Mesodermal cell (in vitro differentiated cells): ENCODE results near the gene IL16.

Experiments
- H3K27ac ChIP-seq: 2 replicates; pipeline ENCODE4 v1.7.0; 2013; ENCODE audit warnings: mild to moderate bottlenecking, low read depth, low read length, moderate library complexity; ENCODE audit not compliant: severe bottlenecking
- H3K36me3 ChIP-seq: 2 replicates; pipeline ENCODE4 v1.7.1; 2013; ENCODE audit warnings: mild to moderate bottlenecking, low read length, moderate library complexity; ENCODE audit not compliant: control insufficient read depth, insufficient read depth
- H3K4me1 ChIP-seq: one replicate; pipeline ENCODE4 v1.7.1; 2013; ENCODE audit warnings: mild to moderate bottlenecking, low read length; ENCODE audit not compliant: insufficient read depth, control insufficient read depth, poor library complexity, severe bottlenecking
- H3K4me3 ChIP-seq: 2 replicates; pipeline ENCODE4 v1.7.0; 2013; ENCODE audit warnings: low read length, control low read depth, mild to moderate bottlenecking; ENCODE audit not compliant: insufficient read depth, poor library complexity, severe bottlenecking; ENCODE audit errors: extremely low read depth
- H3K9me3 ChIP-seq: 2 replicates; pipeline ENCODE4 v1.7.1; 2013; ENCODE audit warnings: mild to moderate bottlenecking, low read length, moderate library complexity; ENCODE audit not compliant: control insufficient read depth
- WGBS, 2 experiments: methylation state at CpG; one replicate each; pipeline ENCODE4 v1.1.5; 2013; ENCODE audit warnings: missing lambda C conversion rate in 2 of 2; ENCODE audit not compliant: insufficient coverage in 2 of 2; 5-methylcytosine and 5-hydroxymethylcytosine counted together

IL16 gene

GRCh38 chr15:81282606-81282895, 85.9 kb downstream of the IL16 start:
- peaks cover 4% of the 10 kb centered on the region for H3K9me3 ChIP-seq
- H3K27ac ChIP-seq: no peak overlapping the region
- H3K4me1 ChIP-seq: no peaks in the 10 kb centered on the region
- H3K4me3 ChIP-seq: no peak overlapping the region
- H3K36me3 ChIP-seq: no peaks in the 10 kb centered on the region
- WGBS, 2 experiments: 95 to 96% methylated on average over 15 to 18 of the region's 18 CpGs

DNA sequence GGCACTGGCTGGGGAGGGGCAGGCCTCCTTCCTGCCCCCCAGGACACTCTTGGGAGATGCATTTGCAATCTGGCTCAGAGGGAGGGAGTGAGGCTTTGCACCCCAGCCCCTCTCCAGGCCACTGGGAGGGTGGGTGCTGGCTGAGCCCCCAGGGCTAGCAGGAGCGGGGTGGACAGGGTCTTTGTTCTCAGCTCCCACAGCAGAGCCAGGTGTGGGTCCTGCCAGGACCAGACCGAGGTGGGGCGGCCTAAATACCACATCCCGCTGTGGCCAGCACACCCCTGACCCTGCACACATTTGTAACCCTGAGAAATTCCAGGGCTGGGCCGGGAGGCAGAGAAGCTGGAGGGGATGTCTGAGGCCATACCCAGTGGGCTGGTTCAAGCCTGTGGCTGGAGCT, 86.2 kb downstream of the IL16 start:
- Histone ChIP-seq H3K27ac (no peak overlapping the region), H3K9me3 (peaks cover 4% of the 10 kb centered on the region)
- 83 to 86% methylated on average over 3 to 5 of the region's 5 CpGs for WGBS, 2 experiments

GRCh38 chr15:81284256-81285031, 87.8 kb downstream of the IL16 start:
- 95 to 97% methylated on average over 3 to 4 of the region's 5 CpGs for WGBS, 2 experiments
- no peaks in the 10 kb centered on the region for H3K4me1 ChIP-seq
- no peaks in the 10 kb centered on the region for H3K36me3 ChIP-seq
- no peak overlapping the region for H3K4me3 ChIP-seq
- no peak overlapping the region for H3K27ac ChIP-seq
- H3K9me3 ChIP-seq: no peaks in the 10 kb centered on the region

More for the DNA sequence above, 86.2 kb downstream of the IL16 start:
- Histone ChIP-seq H3K36me3 (no peaks in the 10 kb centered on the region), H3K4me3 (no peak overlapping the region), H3K4me1 (no peaks in the 10 kb centered on the region)

- H3K4me1 ChIP-seq: no peaks in the 10 kb centered on the region
- no peak overlapping the region for H3K4me3 ChIP-seq
These were observed 88.8 kb downstream of the IL16 start for GRCh38 chr15:81285461-81285860.

DNA sequence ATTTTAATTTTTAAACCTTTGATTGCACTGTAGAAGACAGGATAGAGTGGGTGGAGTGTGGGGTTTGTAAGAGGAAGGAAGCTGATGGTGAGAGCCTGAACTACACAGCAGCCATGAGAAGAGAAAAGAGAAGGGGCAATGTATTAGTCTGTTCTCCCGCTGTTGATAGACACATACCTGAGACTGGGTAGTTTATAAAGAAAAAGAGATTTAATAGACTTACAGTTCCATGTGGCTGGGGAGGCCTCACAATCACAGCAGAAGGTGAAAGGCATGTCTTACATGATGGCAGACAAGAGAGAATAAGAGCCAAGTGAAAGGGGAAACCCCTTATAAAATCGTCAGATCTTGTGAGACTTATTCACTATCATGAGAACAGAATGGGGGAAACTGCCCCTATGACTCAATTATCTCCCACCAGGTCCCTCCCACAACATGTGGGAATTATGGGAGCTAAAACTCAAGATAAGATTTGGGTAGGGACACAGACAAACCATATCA, 90.0 kb downstream of the IL16 start:
- Histone ChIP-seq H3K36me3 (no peaks in the 10 kb centered on the region), H3K4me3 (no peak overlapping the region), H3K4me1 (no peaks in the 10 kb centered on the region), H3K9me3 (no peaks in the 10 kb centered on the region), H3K27ac (no peak overlapping the region)
- WGBS, 2 experiments: 88 to 91% methylated on average over 1 of the region's 2 CpGs

More at GRCh38 chr15:81285461-81285860, 88.8 kb downstream of the IL16 start:
- Histone ChIP-seq H3K27ac (no peak overlapping the region), H3K36me3 (no peaks in the 10 kb centered on the region), H3K9me3 (no peaks in the 10 kb centered on the region)
- 89 to 90% methylated on average over 5 of the region's 6 CpGs for WGBS, 2 experiments

DNA sequence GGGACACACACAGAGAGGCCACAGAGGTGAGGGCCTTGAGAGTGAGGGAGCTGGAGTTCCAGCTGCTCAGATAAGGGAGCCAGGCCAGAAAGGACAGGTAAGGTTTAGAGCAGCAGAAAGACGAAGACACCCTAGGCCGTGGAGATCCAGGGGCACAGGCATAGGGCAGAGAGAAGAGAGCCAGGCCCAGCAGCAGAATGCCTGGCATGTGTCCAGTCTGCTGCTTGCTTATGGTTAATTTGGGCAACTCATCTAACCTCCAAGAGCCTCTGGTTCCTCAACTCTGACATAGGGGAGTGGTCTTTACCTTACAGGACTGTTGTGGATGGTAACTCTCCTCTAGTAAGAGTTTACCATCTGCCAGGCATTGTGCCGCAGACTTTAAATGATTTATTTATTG, 91.4 kb downstream of the IL16 start:
- WGBS, 2 experiments: 100% methylated on average over 2 of the region's 3 CpGs; no CpG with 5 or more reads in 1 of the 2 experiments
- Histone ChIP-seq H3K4me3 (no peak overlapping the region), H3K9me3 (no peaks in the 10 kb centered on the region), H3K4me1 (no peaks in the 10 kb centered on the region), H3K36me3 (no peaks in the 10 kb centered on the region), H3K27ac (no peak overlapping the region)

- WGBS, 2 experiments: 91 to 100% methylated on average over 2 to 6 of the region's 8 CpGs
- H3K9me3 ChIP-seq: no peaks in the 10 kb centered on the region
- no peaks in the 10 kb centered on the region for H3K4me1 ChIP-seq
- no peaks in the 10 kb centered on the region for H3K36me3 ChIP-seq
- H3K4me3 ChIP-seq: no peak overlapping the region
- H3K27ac ChIP-seq: no peak overlapping the region
These were observed 91.9 kb downstream of the IL16 start for GRCh38 chr15:81288616-81289015.

- Histone ChIP-seq H3K27ac (no peak overlapping the region), H3K36me3 (no peaks in the 10 kb centered on the region), H3K4me3 (no peak overlapping the region), H3K4me1 (no peaks in the 10 kb centered on the region), H3K9me3 (no peaks in the 10 kb centered on the region)
- 92 to 95% methylated on average over 3 of the region's 4 CpGs for WGBS, 2 experiments
These were observed 93.2 kb downstream of the IL16 start for GRCh38 chr15:81289910-81290309.

DNA sequence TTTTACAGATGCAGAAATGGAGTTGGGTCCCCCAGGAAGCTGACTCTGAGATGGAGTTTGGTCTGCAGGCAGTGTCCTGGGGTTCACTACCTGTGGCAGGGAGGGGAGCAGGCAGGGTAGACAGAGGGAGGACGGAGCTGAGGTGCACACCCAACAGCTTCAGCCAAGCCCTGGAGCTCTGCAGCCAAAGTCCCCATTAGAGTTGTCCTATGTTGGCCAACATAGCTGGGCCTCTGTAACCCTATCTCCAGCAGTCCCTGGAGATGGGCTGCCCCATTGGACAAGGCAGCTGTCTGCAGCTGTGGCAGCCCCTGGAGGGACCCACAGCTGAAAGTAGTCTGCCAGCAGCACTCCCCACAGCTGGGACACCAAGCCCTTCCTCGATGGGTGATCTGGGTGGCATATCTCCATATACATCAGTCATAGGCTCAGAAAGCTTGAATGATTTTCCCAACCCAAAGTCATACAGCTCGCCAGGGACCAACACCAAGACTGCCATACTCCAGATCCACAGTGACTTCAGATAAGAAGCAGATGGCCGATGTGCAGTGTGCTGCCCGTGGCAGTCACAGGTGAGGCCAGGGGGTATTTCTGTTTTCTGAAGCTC, 95.3 kb downstream of the IL16 start:
- Histone ChIP-seq H3K4me1 (peaks cover 3% of the 10 kb centered on the region), H3K9me3 (no peaks in the 10 kb centered on the region), H3K4me3 (no peak overlapping the region), H3K27ac (no peak overlapping the region), H3K36me3 (no peaks in the 10 kb centered on the region)
- WGBS, 2 experiments: 88 to 94% methylated on average over 2 to 4 of the region's 5 CpGs

DNA sequence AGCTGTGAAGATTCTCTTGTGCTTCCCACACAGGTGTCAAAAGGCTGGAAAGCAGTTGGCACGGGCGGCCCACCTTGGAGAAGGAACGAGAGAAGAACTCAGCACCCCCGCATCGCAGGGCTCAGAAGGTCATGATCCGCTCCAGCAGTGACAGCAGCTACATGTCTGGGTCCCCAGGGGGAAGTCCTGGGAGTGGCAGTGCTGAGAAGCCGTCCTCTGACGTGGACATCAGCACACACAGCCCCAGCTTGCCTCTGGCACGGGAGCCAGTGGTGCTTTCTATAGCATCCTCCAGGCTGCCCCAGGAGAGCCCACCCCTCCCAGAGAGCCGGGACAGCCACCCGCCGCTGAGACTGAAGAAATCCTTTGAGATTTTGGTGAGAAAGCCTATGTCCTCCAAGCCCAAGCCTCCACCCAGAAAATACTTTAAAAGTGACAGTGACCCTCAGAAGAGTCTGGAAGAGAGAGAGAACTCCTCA, 95.9 kb downstream of the IL16 start:
- Histone ChIP-seq H3K36me3 (no peaks in the 10 kb centered on the region), H3K4me3 (no peak overlapping the region), H3K4me1 (peaks cover 3% of the 10 kb centered on the region), H3K9me3 (no peaks in the 10 kb centered on the region), H3K27ac (no peak overlapping the region)
- 90% methylated on average over 6 to 7 of the region's 12 CpGs for WGBS, 2 experiments
